NCI-H1417 (cell line): Measurements from ENCODE around the gene ESR2.
"Not testable (repeated sequence)": the region's sequence is repeated elsewhere in the genome, so short reads cannot be mapped to it uniquely, and the experiment has no call there.

ENCODE experiments used
- DNase-seq, 3 experiments: peaks; one replicate each; lab custom pipeline; 2025; lab: John Stamatoyannopoulos, UW

ESR2 gene

GRCh38 chr14:64038841-64039542 lies 255.2 kb downstream of the ESR2 start:
- no peak for DNase-seq

- DNase-seq, result not testable (repeated sequence)
These were observed 256.1 kb downstream of the ESR2 start for GRCh38 chr14:64037869-64038745.

- no peak for DNase-seq
These were observed 259.0 kb downstream of the ESR2 start for GRCh38 chr14:64035143-64035542.
